K562 (cell line): Measurements from ENCODE around the gene FCRLA. TPM values are rescaled to one million over a fixed set of nuclear protein-coding genes. Genes with fewer than 3 reads are reported as not detected.

Experiments
- ASH1L ChIP-seq: fragments of 450-650 bp; IDR thresholded peaks from 2 replicates; pipeline ENCODE4 v1.6.1; 2018; ENCODE audit warnings: borderline replicate concordance, mild to moderate bottlenecking, low read depth; ENCODE audit not compliant: partially characterized antibody
- CC2D1A ChIP-seq: fragments of 450-650 bp; IDR thresholded peaks from 2 replicates; pipeline ENCODE4 v1.6.1; 2017; ENCODE audit warnings: mild to moderate bottlenecking
- CCNT2 ChIP-seq: IDR thresholded peaks from 2 replicates; pipeline ENCODE4 v1.6.1; 2011; ENCODE audit warnings: borderline replicate concordance, low read depth, mild to moderate bottlenecking, moderate library complexity, mixed read lengths, low read length; ENCODE audit not compliant: insufficient read length; ENCODE audit errors: extremely low read depth
- ELF1 ChIP-seq: fragments of 200-800 bp; sonication (Bioruptor generic); IDR thresholded peaks from 2 replicates; pipeline ENCODE4 v1.6.1; 2016; ENCODE audit warnings: missing genetic modification characterization, missing compliant biosample characterization
- HSF4 ChIP-seq: fragments of 250-450 bp; sonication (Bioruptor Pico); IDR thresholded peaks from 2 replicates; pipeline ENCODE4 v2.1.2; 2022; ENCODE audit warnings: mild to moderate bottlenecking, moderate library complexity, borderline replicate concordance
- KDM5B ChIP-seq: fragments of 200-600 bp; sonication (generic); IDR thresholded peaks from 2 replicates; pipeline ENCODE4 v1.6.1; 2012; ENCODE audit warnings: low read depth, mild to moderate bottlenecking, moderate library complexity, low read length, control low read depth, inconsistent platforms; ENCODE audit not compliant: insufficient replicate concordance
- MAZ ChIP-seq, 2 experiments: fragments of 450-650 bp in 1 of 2; sonication (generic) in 1 of 2; formaldehyde crosslinking; IDR thresholded peaks in 1 of 2; conservative IDR thresholded peaks in 1 of 2; 2 replicates each; pipeline versions ENCODE4 v1.4.0 to v1.5.0; 2020; ENCODE audit warnings: mild to moderate bottlenecking in 1 of 2, missing genetic modification reagents in 1 of 2
- NR3C1 ChIP-seq: sonication (generic); formaldehyde crosslinking; IDR thresholded peaks from 2 replicates; pipeline ENCODE4 v1.8.1; 2022; ENCODE audit warnings: missing genetic modification reagents
- RBM25 ChIP-seq: fragments of 200-400 bp; formaldehyde crosslinking; IDR thresholded peaks from 2 replicates; pipeline ENCODE4 v1.6.1; 2018; ENCODE audit warnings: low read length, low read depth, moderate library complexity; ENCODE audit not compliant: severe bottlenecking
- SIX5 ChIP-seq, 2 experiments: IDR thresholded peaks; 2 replicates each; pipeline ENCODE4 v1.6.1; 2011; ENCODE audit warnings: low read length in 2 of 2, borderline replicate concordance in 1 of 2, low read depth in 1 of 2, mild to moderate bottlenecking in 1 of 2, moderate library complexity in 1 of 2; ENCODE audit not compliant: insufficient read depth in 1 of 2
- SMARCA4 ChIP-seq: fragments of 450-650 bp; IDR thresholded peaks from 2 replicates; pipeline ENCODE4 v1.6.1; 2016
- SRSF7 ChIP-seq: fragments of 200-400 bp; formaldehyde crosslinking; optimal IDR thresholded peaks from 2 replicates; pipeline ENCODE3; 2017; ENCODE audit warnings: mild to moderate bottlenecking, low read depth, low read length
- ZNF316 ChIP-seq: fragments of 450-650 bp; IDR thresholded peaks from 2 replicates; pipeline ENCODE4 v1.6.1; 2016
- ZNF766 ChIP-seq: fragments of 200-800 bp; sonication (Bioruptor generic); conservative IDR thresholded peaks from 2 replicates; pipeline ENCODE4 v1.6.1; 2016; ENCODE audit warnings: missing genetic modification characterization, missing compliant biosample characterization
- polyA plus RNA-seq, 8 experiments: library from polyadenylated mRNA; depleted of rRNA in 4 of 8; stranded (reverse) in 5 of 8; unstranded in 3 of 8; fragments of >200 nt; fragmentation: Nextera tagmentation in 2 of 8; fragmentation: Illumina TruSeq in 1 of 8; extraction: Ambion mirVana in 2 of 8; extraction: Trizol in 1 of 8; gene quantifications; 2 replicates each; pipeline versions ENCODE4 v1.2.1 to v1.2.3, GENCODE V29; 2011 to 2014; ENCODE audit warnings: inconsistent platforms in 1 of 8, missing spikeins in 1 of 8
- total RNA-seq, 7 experiments: library from RNA; depleted of rRNA in 6 of 7; stranded (reverse); fragments of >200 nt in 6 of 7; fragmentation: Illumina TruSeq in 2 of 7; extraction: Trizol in 2 of 7; gene quantifications; 2 replicates each; pipeline versions ENCODE4 v1.2.1 to v1.2.3, GENCODE V29; 2011 to 2021; ENCODE audit warnings: low replicate concordance in 1 of 7
- TF ChIP-seq, protein P1 (sequence below): sonication (generic); formaldehyde crosslinking; IDR thresholded peaks from 2 replicates; pipeline ENCODE4 v1.8.1; 2023; ENCODE audit warnings: mild to moderate bottlenecking, missing genetic modification reagents
- TF ChIP-seq, protein P2 (sequence below): fragments of 250-450 bp; sonication (Bioruptor Pico); IDR thresholded peaks from 2 replicates; pipeline ENCODE4 v1.8.0; 2021; ENCODE audit warnings: moderate library complexity, mild to moderate bottlenecking, inconsistent platforms
- TF ChIP-seq, protein P3 (sequence below): fragments of 250-450 bp; sonication (Bioruptor Pico); IDR thresholded peaks from 2 replicates; pipeline ENCODE4 v1.8.0; 2022; ENCODE audit warnings: moderate library complexity, mild to moderate bottlenecking, inconsistent platforms
- TF ChIP-seq, protein P4 (sequence below): fragments of 250-450 bp; sonication (Bioruptor Pico); IDR thresholded peaks from 2 replicates; pipeline ENCODE4 v1.4.0; 2020; ENCODE audit warnings: borderline replicate concordance
- TF ChIP-seq, protein P5 (sequence below): fragments of 250-450 bp; sonication (Bioruptor Pico); IDR thresholded peaks from 2 replicates; pipeline ENCODE4 v1.5.0; 2021; ENCODE audit warnings: mild to moderate bottlenecking, borderline replicate concordance

FCRLA gene
- total and polyA plus RNA-seq, 9 of the 15 experiments (the other 6 are each of a cell fraction or from before 2014, with no cell fraction given), result 0.09 to 0.84 (median 0.44) TPM

DNA sequence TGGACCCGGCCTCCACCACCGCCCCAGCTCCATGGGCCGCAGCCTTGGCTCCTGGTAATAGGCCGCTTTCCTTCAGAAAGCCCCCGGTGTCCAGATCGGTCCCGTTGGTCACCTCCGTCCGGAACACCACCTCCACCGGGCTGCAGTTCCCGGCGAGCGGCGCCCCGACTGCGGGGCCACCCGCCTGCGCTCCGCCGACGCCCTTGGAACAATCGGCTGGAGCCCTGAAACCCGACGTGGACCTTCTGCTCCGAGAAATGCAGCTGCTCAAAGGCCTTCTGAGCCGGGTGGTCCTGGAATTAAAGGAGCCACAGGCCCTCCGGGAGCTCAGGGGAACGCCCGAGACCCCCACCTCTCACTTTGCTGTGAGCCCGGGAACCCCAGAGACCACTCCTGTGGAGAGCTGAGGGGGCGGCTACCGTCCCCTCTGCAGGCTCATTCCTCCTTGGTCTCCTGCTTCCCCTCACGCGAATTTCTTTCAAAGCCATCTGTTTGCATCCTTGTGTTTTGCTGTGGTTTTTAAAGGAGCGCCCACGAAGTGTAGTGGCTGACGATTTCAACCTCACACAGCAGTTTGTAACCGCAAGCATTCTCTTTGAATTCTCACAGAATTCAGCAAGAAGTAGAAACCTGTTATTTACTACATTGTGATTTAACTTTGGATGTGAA lies 20.4 kb downstream of the FCRLA start (continued):
- no peak for TF ChIP-seq SIX5 (IDR thresholded peaks at IDR 0.05; ENCODE audit: borderline replicate concordance in 1 of 2, insufficient read depth in 1 of 2, low read depth in 1 of 2, low read length in 2 of 2)
- TF ChIP-seq ZNF766 (CRISPR knock-in tag), result no peak
- TF ChIP-seq, protein P1, sequence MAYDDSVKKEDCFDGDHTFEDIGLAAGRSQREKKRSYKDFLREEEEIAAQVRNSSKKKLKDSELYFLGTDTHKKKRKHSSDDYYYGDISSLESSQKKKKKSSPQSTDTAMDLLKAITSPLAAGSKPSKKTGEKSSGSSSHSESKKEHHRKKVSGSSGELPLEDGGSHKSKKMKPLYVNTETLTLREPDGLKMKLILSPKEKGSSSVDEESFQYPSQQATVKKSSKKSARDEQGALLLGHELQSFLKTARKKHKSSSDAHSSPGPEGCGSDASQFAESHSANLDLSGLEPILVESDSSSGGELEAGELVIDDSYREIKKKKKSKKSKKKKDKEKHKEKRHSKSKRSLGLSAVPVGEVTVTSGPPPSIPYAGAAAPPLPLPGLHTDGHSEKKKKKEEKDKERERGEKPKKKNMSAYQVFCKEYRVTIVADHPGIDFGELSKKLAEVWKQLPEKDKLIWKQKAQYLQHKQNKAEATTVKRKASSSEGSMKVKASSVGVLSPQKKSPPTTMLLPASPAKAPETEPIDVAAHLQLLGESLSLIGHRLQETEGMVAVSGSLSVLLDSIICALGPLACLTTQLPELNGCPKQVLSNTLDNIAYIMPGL (CRISPR knock-in tag), result no peak
- TF ChIP-seq, protein P2, sequence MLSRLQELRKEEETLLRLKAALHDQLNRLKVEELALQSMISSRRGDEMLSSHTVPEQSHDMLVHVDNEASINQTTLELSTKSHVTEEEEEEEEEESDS (CRISPR knock-in tag), result no peak
- no peak for TF ChIP-seq ZNF316
- TF ChIP-seq CC2D1A, result no peak
- TF ChIP-seq NR3C1 (CRISPR knock-in tag), result 0 out of 2 replicates have a peak, but pooled peaks have one; percentile 52
- TF ChIP-seq ELF1 (tag), result no peak
- peak; percentile 3 to 8; a peak in 2 of 4 replicates for TF ChIP-seq MAZ (CRISPR knock-in tag; conservative IDR thresholded peaks at IDR 0.05 in 1 of 2, IDR thresholded peaks at IDR 0.05 in 1 of 2)
- TF ChIP-seq, protein P3, sequence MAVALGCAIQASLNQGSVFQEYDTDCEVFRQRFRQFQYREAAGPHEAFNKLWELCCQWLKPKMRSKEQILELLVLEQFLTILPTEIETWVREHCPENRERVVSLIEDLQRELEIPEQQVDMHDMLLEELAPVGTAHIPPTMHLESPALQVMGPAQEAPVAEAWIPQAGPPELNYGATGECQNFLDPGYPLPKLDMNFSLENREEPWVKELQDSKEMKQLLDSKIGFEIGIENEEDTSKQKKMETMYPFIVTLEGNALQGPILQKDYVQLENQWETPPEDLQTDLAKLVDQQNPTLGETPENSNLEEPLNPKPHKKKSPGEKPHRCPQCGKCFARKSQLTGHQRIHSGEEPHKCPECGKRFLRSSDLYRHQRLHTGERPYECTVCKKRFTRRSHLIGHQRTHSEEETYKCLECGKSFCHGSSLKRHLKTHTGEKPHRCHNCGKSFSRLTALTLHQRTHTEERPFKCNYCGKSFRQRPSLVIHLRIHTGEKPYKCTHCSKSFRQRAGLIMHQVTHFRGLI, result no peak
- no peak for TF ChIP-seq RBM25
- TF ChIP-seq, protein P4, sequence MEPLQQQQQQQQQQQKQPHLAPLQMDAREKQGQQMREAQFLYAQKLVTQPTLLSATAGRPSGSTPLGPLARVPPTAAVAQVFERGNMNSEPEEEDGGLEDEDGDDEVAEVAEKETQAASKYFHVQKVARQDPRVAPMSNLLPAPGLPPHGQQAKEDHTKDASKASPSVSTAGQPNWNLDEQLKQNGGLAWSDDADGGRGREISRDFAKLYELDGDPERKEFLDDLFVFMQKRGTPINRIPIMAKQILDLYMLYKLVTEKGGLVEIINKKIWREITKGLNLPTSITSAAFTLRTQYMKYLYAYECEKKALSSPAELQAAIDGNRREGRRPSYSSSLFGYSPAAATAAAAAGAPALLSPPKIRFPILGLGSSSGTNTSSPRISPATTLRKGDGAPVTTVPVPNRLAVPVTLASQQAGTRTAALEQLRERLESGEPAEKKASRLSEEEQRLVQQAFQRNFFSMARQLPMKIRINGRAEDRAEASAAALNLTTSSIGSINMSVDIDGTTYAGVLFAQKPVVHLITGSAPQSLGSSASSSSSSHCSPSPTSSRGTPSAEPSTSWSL (CRISPR knock-in tag), result no peak
- no peak for TF ChIP-seq SRSF7
- TF ChIP-seq, protein P5, sequence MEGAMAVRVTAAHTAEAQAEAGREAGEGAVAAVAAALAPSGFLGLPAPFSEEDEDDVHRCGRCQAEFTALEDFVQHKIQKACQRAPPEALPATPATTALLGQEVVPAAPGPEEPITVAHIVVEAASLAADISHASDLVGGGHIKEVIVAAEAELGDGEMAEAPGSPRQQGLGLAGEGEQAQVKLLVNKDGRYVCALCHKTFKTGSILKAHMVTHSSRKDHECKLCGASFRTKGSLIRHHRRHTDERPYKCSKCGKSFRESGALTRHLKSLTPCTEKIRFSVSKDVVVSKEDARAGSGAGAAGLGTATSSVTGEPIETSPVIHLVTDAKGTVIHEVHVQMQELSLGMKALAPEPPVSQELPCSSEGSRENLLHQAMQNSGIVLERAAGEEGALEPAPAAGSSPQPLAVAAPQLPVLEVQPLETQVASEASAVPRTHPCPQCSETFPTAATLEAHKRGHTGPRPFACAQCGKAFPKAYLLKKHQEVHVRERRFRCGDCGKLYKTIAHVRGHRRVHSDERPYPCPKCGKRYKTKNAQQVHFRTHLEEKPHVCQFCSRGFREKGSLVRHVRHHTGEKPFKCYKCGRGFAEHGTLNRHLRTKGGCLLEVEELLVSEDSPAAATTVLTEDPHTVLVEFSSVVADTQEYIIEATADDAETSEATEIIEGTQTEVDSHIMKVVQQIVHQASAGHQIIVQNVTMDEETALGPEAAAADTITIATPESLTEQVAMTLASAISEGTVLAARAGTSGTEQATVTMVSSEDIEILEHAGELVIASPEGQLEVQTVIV, result no peak
- TF ChIP-seq CCNT2, result no peak
- no peak for TF ChIP-seq HSF4
- TF ChIP-seq SMARCA4, result peak; percentile 36; the same call in 1 of the 2 replicates
- TF ChIP-seq KDM5B, result peak; percentile 66
- no peak for TF ChIP-seq ASH1L
